Measurements from ENCODE around the gene SLC6A16. TPM values are rescaled to one million over a fixed set of nuclear protein-coding genes. Genes with fewer than 3 reads are reported as not detected.

SLC6A16 gene
- total RNA-seq, 4 donors from 2014 or later = 0.55 to 7.5 (median 0.88) TPM; not detected in 1

DNA sequence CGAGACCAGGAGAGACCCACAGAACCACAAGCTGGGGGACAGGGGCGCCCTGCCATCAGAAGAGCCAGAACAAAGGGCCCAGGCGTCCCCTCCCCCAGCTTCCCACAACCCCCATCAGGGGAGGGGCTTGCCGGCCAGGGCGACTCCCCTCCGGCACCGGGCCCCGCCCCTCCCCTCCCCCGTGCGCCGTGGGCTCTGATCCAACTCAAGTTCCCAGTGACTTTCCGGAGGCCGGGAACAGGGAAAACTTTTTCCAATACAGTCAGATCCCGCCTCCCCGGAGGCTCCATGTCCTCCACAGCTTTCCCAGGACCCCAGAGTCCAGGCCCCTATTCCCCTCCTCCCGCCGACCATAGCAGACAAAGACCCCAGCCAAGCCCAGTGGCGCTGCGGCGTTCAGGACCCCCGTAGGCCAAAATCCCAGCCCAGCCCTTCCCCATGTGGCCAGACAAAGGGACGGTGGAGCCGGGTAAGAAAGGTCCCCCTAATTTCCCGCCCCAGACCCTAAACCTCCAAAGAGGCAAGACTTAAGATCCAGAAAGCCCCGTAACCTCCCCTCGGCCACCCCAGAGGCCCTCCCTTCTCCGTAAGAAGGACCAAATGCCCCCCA, 36.6 kb upstream of the SLC6A16 start:
- peak; percentile 91 for DNase-seq
- TF ChIP-seq, protein P1, sequence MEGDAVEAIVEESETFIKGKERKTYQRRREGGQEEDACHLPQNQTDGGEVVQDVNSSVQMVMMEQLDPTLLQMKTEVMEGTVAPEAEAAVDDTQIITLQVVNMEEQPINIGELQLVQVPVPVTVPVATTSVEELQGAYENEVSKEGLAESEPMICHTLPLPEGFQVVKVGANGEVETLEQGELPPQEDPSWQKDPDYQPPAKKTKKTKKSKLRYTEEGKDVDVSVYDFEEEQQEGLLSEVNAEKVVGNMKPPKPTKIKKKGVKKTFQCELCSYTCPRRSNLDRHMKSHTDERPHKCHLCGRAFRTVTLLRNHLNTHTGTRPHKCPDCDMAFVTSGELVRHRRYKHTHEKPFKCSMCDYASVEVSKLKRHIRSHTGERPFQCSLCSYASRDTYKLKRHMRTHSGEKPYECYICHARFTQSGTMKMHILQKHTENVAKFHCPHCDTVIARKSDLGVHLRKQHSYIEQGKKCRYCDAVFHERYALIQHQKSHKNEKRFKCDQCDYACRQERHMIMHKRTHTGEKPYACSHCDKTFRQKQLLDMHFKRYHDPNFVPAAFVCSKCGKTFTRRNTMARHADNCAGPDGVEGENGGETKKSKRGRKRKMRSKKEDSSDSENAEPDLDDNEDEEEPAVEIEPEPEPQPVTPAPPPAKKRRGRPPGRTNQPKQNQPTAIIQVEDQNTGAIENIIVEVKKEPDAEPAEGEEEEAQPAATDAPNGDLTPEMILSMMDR (IDR thresholded peaks at IDR 0.05) = peak in 1 of 4 experiments; percentile 16
- TF ChIP-seq POLR2A (IDR thresholded peaks at IDR 0.05) = peak; percentile 65 to 67
- peak overlapping the region; percentile 95 to 96 for H3K27ac ChIP-seq
- intact Hi-C loops (cut with DNase I; ENCODE audit: low total_unique reads) = no loop called here
- no peaks in the 10 kb centered on the region for H3K36me3 ChIP-seq
- H3K9me3 ChIP-seq = no peaks in the 10 kb centered on the region
- peak overlapping the region; percentile 74 to 96 for H3K4me3 ChIP-seq
- no peaks in the 10 kb centered on the region for H3K27me3 ChIP-seq
- H3K4me1 ChIP-seq = no peaks in the 10 kb centered on the region

DNA sequence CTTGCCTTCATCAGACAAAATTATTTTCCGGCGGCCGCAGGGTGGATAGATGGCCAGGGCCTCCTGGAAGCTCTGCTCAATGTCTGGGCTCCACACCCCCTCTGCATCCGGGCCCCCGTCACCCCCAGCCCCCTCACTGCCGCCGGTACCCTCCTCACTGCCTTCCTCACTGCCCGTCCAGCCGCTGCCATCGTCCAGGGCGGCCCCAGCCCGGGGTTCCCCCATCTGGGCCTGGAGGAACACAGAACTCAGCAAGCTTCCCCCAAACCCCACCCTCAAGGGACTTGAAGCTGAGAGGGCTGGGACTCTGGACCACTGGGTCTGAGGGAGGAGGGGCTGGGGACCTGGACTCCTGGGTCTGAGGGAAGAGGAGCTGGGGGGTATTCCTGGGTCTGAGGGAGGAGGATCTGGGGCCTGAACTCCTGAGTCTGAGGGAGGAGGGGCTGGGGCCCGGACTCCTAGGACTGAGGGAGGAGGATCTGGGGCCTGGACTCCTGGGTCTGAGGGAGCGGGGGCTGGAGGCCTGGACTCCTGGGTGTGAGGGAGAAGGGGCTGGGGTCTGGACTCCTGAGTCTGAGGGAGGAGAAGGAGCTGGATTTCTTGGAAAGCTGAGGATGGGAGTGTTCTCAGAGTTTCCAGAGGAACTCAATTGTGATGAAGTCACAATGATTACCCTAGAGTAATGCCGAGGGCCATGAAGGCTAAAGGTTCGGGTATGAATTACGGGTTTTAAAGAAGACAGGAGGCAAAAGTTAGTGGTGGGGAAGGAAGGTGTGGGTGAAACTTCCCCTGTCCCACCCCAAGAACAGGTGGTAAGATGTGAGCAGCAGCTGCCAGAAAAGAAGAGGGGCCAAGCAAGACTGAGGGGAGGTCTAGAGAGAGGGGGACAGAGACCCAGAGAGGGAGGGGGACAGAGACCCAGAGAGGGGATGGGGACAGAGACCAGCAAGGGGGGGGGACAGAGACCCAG, 35.1 kb upstream of the SLC6A16 start:
- peak in 1 of 2 donors; percentile 27 for DNase-seq
- Histone ChIP-seq H3K27me3 (no peaks in the 10 kb centered on the region), H3K4me1 (no peaks in the 10 kb centered on the region), H3K4me3 (no peak overlapping the region), H3K27ac (peak overlapping the region; percentile 95 to 96), H3K9me3 (no peaks in the 10 kb centered on the region), H3K36me3 (no peaks in the 10 kb centered on the region)
- no peak for TF ChIP-seq POLR2A (IDR thresholded peaks at IDR 0.05)
- TF ChIP-seq, protein P1 (IDR thresholded peaks at IDR 0.05) = no peak
- intact Hi-C loops (cut with DNase I; ENCODE audit: low total_unique reads) = no loop called here

DNA sequence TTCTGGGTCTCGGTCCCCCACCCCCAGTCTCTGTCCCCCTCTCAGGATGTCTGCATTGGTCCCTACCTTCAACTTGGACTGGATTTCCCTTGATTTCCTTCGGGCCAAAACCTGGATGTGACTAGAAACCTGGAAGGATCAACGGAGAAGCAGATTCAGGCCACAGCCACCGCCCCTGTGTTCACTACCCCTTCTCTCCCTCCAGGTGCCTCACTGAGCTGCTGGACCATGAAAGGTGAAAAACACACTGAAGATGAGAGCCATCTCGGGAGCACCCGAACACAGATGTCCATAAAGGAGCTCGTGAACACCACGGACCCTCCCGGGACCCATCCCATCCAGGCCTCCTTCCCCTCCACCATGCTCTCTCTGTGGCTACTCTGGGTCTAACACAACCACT, 32.2 kb upstream of the SLC6A16 start:
- H3K4me1 ChIP-seq = no peaks in the 10 kb centered on the region
- intact Hi-C loops (cut with DNase I; ENCODE audit: low total_unique reads) = no loop called here
- H3K27me3 ChIP-seq = no peaks in the 10 kb centered on the region
- peak overlapping the region; percentile 22 to 55 for H3K27ac ChIP-seq
- no peak for TF ChIP-seq POLR2A (IDR thresholded peaks at IDR 0.05)
- TF ChIP-seq, protein P1 (IDR thresholded peaks at IDR 0.05) = no peak
- H3K36me3 ChIP-seq = no peaks in the 10 kb centered on the region
- no peak for DNase-seq
- no peak overlapping the region for H3K4me3 ChIP-seq
- no peaks in the 10 kb centered on the region for H3K9me3 ChIP-seq

DNA sequence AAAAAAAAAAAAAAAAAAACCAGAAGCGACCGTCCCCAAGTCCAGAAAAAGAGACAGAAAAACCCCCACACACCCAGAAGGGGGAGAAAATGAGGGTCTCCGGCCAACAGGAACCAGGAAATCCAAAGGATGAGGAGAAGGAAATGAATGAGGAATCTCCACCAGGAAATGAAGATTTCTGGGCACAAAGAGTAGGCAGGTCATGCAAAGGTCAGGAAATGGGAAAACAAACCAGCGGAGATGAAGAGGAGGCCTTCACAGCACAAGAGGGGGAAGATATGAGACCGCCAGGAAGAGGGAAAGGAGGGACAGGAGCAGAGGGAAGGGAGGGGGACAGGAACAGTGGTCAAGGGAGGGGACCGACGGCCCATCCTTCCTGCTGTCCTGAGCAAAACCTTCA, 31.4 kb upstream of the SLC6A16 start:
- no peaks in the 10 kb centered on the region for H3K4me1 ChIP-seq
- H3K9me3 ChIP-seq = no peaks in the 10 kb centered on the region
- no peak for TF ChIP-seq POLR2A (IDR thresholded peaks at IDR 0.05)
- TF ChIP-seq, protein P1 (IDR thresholded peaks at IDR 0.05) = no peak
- H3K27ac ChIP-seq = peak overlapping the region; percentile 22 to 55
- H3K4me3 ChIP-seq = no peak overlapping the region
- H3K27me3 ChIP-seq = no peaks in the 10 kb centered on the region
- intact Hi-C loops (cut with DNase I; ENCODE audit: low total_unique reads) = no loop called here
- H3K36me3 ChIP-seq = no peaks in the 10 kb centered on the region
- DNase-seq = no peak

DNA sequence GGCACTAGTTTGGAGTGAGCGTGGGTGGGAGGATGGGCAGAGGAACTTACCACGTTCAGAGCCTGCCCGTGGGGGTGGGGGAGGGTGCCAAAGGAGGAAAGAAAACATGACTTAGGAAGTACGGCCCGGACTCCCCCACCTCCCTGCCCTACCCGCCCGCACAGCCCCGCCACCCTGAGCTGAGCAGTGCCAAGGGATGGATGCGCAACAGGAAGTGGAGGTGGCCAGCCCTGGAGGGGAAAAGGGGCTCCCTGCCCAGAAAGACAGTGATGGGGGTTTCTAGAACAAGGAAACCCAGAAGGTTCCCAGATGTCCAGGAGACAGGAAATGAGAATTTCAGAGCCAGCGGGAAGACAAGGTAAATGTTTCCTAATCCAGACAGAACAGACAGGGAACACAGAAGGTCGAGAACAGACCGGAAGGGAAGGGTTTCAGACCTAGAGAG, 30.9 kb upstream of the SLC6A16 start:
- intact Hi-C loops (cut with DNase I; ENCODE audit: low total_unique reads) = no loop called here
- Histone ChIP-seq H3K4me3 (no peak overlapping the region), H3K9me3 (no peaks in the 10 kb centered on the region), H3K27me3 (no peaks in the 10 kb centered on the region), H3K27ac (peak overlapping the region; percentile 22 to 55), H3K4me1 (no peaks in the 10 kb centered on the region), H3K36me3 (no peaks in the 10 kb centered on the region)
- TF ChIP-seq, protein P1 (IDR thresholded peaks at IDR 0.05) = no peak
- TF ChIP-seq POLR2A (IDR thresholded peaks at IDR 0.05) = no peak
- peak; percentile 32 to 42 for DNase-seq
